ENCODE results near the gene ORAI1. TPM values are rescaled to one million over a fixed set of nuclear protein-coding genes. Genes with fewer than 3 reads are reported as not detected.
"Not testable (repeated sequence)": the region's sequence is repeated elsewhere in the genome, so short reads cannot be mapped to it uniquely, and the experiment has no call there.

The ORAI1 gene
- polyA plus RNA-seq, 1 donor, result 10.3 TPM

GRCh38 chr12:121638298-121639202, 12.2 kb downstream of the ORAI1 start:
- no peak for DNase-seq

GRCh38 chr12:121641343-121641630, 15.0 kb downstream of the ORAI1 start:
- no peak for DNase-seq

GRCh38 chr12:121648458-121649028, 22.2 kb downstream of the ORAI1 start:
- no peak for DNase-seq

- DNase-seq, result no peak
These were observed 23.0 kb downstream of the ORAI1 start for GRCh38 chr12:121649322-121649721.

GRCh38 chr12:121649819-121650353, 23.6 kb downstream of the ORAI1 start:
- no peak for DNase-seq

- DNase-seq, result no peak
These were observed 25.0 kb downstream of the ORAI1 start for GRCh38 chr12:121651320-121651719.

- DNase-seq, result no peak
These were observed 26.6 kb downstream of the ORAI1 start for GRCh38 chr12:121652767-121653497.

GRCh38 chr12:121653999-121654398, 27.7 kb downstream of the ORAI1 start:
- no peak for DNase-seq

- no peak for DNase-seq
These were observed 29.8 kb downstream of the ORAI1 start for GRCh38 chr12:121656122-121656521.

GRCh38 chr12:121657305-121658008, 31.1 kb downstream of the ORAI1 start:
- DNase-seq, result no peak

- DNase-seq, result not testable (repeated sequence)
These were observed 35.2 kb downstream of the ORAI1 start for GRCh38 chr12:121661353-121662105.

- DNase-seq, result no peak
These were observed 37.2 kb downstream of the ORAI1 start for GRCh38 chr12:121663610-121663929.

GRCh38 chr12:121666829-121667228, 40.5 kb downstream of the ORAI1 start:
- not testable (repeated sequence) for DNase-seq

GRCh38 chr12:121668750-121669520, 42.6 kb downstream of the ORAI1 start:
- no peak for DNase-seq

GRCh38 chr12:121669521-121669900, 43.2 kb downstream of the ORAI1 start, which contains the start of gene MORN3:
Gene MORN3, minus strand, starts transcription at chr12:121669654. Its CDS starts 171 bp downstream, at chr12:121669483.
- no peak for DNase-seq

GRCh38 chr12:121673013-121673511, 46.7 kb downstream of the ORAI1 start:
- DNase-seq, result no peak

- DNase-seq, result no peak
These were observed 49.9 kb downstream of the ORAI1 start for GRCh38 chr12:121676190-121676589.

- DNase-seq, result no peak
These were observed 52.0 kb downstream of the ORAI1 start for GRCh38 chr12:121678305-121678704.

GRCh38 chr12:121678716-121679300, 52.5 kb downstream of the ORAI1 start:
- DNase-seq, result no peak

GRCh38 chr12:121679661-121680197, 53.4 kb downstream of the ORAI1 start:
- DNase-seq, result not testable (repeated sequence)
